NT2/D1 (cell line): ENCODE results near the gene PIK3CD.

Source experiments
- YY1 ChIP-seq: IDR thresholded peaks from 2 replicates; pipeline ENCODE4 v1.6.1; 2011; ENCODE audit not compliant: insufficient read length, insufficient read depth
- ZNF274 ChIP-seq: IDR thresholded peaks from 2 replicates; pipeline ENCODE4 v1.6.1; 2011; ENCODE audit warnings: mild to moderate bottlenecking, low read depth, low read length

DNA sequence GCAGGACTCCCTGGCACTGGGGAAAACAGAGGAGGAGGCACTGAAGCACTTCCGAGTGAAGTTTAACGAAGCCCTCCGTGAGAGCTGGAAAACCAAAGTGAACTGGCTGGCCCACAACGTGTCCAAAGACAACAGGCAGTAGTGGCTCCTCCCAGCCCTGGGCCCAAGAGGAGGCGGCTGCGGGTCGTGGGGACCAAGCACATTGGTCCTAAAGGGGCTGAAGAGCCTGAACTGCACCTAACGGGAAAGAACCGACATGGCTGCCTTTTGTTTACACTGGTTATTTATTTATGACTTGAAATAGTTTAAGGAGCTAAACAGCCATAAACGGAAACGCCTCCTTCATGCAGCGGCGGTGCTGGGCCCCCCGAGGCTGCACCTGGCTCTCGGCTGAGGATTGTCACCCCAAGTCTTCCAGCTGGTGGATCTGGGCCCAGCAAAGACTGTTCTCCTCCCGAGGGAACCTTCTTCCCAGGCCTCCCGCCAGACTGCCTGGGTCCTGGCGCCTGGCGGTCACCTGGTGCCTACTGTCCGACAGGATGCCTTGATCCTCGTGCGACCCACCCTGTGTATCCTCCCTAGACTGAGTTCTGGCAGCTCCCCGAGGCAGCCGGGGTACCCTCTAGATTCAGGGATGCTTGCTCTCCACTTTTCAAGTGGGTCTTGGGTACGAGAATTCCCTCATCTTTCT, 75.5 kb downstream of the PIK3CD start:
- TF ChIP-seq YY1 (no peak), ZNF274 (no peak)
